Lower leg skin (tissue), 4 donors: ENCODE results near the gene DMD. TPM values are rescaled to one million over a fixed set of nuclear protein-coding genes. Genes with fewer than 3 reads are reported as not detected.

Experiments
- DNase-seq, 2 donors: peaks; one replicate each; pipeline ENCODE4 v3.0.0-alpha.2; 2019; ENCODE audit warnings: low spot score in 2 of 2
- H3K4me3 ChIP-seq: fragments of 200-600 bp; sonication (generic); 2 replicates; pipeline ENCODE4 v1.5.1; 2017; ENCODE audit warnings: mild to moderate bottlenecking, low read depth; ENCODE audit not compliant: poor library complexity, severe bottlenecking
- CTCF ChIP-seq, 3 donors: fragments of 450-650 bp; IDR thresholded peaks; one replicate each; pipeline ENCODE4 v1.5.1; 2016; ENCODE audit warnings: antibody characterized with exemption in 3 of 3, mild to moderate bottlenecking in 3 of 3, moderate library complexity in 2 of 3
- POLR2A ChIP-seq, 2 donors: fragments of 450-650 bp; IDR thresholded peaks; one replicate each; pipeline ENCODE4 v1.6.1; 2016 to 2017; ENCODE audit warnings: antibody characterized with exemption in 2 of 2, mild to moderate bottlenecking in 1 of 2, moderate library complexity in 1 of 2
- WGBS, 2 donors: methylation state at CpG; one replicate each; pipeline ENCODE4 v1.1.5; 2018; 5-methylcytosine and 5-hydroxymethylcytosine counted together
- intact Hi-C: fragments of 100-400 bp; cut with DNase I; formaldehyde crosslinking; loops from one replicate; pipeline ENCODE4 v1.15.0; 2023; ENCODE audit warnings: low total_unique reads
- total RNA-seq, 4 donors: library from RNA; depleted of rRNA; stranded (reverse); fragments of >200 nt; gene quantifications; one replicate each; pipeline ENCODE4 v1.1.0, GENCODE V29; 2016

DMD gene
- total RNA-seq, 4 donors from 2014 or later: 23.0 to 27.5 (median 26.7) TPM

DNA sequence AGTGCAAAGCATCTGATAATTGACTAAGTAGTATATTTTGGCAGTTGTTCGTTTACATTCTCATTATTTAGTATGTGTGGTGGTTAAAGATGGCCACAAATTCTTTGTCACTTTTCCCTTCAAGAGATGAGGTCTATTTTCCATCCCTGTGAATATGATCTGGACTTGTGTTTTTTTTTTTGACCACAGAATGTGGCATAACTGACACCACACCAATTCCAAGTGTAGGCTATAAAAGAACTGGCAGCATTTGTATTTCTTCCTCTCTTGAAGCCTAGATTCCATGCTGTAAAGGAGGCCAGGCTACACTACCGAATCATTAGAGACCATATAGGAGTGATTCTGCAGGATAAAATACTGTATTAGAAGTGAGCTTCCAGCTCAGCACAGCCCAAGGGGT is 596.6 kb downstream of the DMD start:
- H3K4me3 ChIP-seq: no peak overlapping the region
- 68 to 69% methylated on average over 2 of the region's 2 CpGs for WGBS, 2 donors
- DNase-seq: no peak
- intact Hi-C loops: no loop called here
- TF ChIP-seq POLR2A (IDR thresholded peaks at IDR 0.05) (no peak), CTCF (IDR thresholded peaks at IDR 0.05) (no peak)

DNA sequence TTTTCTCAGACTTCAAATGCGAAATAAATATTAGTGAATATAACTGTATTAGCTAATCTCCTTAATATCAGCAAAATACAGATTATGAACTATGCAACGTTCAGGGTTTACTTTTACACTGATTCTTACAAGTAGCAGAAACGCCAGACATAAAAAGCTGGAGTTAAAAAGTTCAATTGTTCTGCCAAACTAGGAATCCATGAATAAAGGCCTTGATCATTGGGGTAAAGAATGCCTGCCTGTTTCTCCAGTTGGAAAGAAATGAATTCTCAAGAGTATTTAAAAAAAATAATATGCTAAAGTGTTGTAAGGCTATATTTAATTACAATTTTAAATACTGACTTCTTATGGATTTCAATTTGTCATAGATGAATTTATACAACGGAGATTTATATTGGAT is 612.2 kb downstream of the DMD start:
- DNase-seq: no peak
- 57 to 62% methylated on average over 4 of the region's 4 CpGs for WGBS, 2 donors
- TF ChIP-seq POLR2A (IDR thresholded peaks at IDR 0.05) (no peak), CTCF (IDR thresholded peaks at IDR 0.05) (no peak)
- no peak overlapping the region for H3K4me3 ChIP-seq
- intact Hi-C loops: no loop called here

GRCh38 chrX:32598707-32599106 is 612.6 kb downstream of the DMD start:
- no peak for DNase-seq
- 86 to 90% methylated on average over 4 of the region's 4 CpGs for WGBS, 2 donors
- no peak overlapping the region for H3K4me3 ChIP-seq
- intact Hi-C loops: no loop called here
- TF ChIP-seq POLR2A (IDR thresholded peaks at IDR 0.05) (no peak), CTCF (IDR thresholded peaks at IDR 0.05) (no peak)

DNA sequence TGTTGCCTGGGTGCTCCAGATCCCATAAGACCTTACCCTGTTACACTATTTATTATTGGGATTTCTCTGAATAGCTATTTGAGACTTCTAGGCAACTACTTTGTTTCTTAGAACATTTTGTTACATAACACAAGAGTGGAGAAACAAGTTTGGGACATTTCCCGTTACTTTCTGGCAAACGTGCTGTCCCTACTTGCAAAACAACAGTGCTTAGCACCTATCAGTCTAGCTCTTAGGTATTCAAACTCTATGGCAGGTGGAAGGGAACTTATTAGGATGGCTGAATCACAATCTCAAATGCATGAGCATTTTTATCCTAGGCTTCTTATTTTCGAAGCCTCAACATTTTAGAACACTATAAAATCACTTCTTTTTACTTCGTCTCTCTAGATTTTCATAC is 613.6 kb downstream of the DMD start:
- WGBS, 2 donors: 62 to 68% methylated on average over 4 of the region's 4 CpGs
- TF ChIP-seq CTCF (IDR thresholded peaks at IDR 0.05): no peak
- no peak for TF ChIP-seq POLR2A (IDR thresholded peaks at IDR 0.05)
- H3K4me3 ChIP-seq: no peak overlapping the region
- intact Hi-C loops: no loop called here
- no peak for DNase-seq

GRCh38 chrX:32592786-32593185 is 618.6 kb downstream of the DMD start:
- intact Hi-C loops: no loop called here
- H3K4me3 ChIP-seq: no peak overlapping the region
- 93 to 100% methylated on average over 2 to 7 of the region's 7 CpGs for WGBS, 2 donors
- no peak for DNase-seq
- TF ChIP-seq POLR2A (IDR thresholded peaks at IDR 0.05) (no peak), CTCF (IDR thresholded peaks at IDR 0.05) (no peak)

DNA sequence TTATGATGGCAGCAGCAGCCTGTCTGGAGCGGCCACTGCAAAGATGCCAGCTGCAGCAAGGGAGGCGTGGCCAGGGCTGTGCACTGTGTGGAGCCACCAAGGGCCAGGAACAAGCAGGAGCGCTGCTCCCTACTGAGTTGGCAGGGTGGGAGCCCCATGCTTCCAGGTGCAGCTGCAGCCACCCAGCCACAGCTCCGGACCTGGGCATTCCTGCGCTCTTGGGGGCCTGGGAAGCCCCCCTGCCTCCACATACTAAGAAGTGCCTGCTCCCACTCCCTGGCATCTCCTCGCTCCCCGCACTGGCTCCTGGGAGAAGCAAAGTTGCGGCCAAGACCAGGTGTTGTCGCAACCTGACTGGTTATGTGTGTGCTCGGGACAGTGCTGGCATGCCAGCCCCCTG is 619.8 kb downstream of the DMD start:
- no peak for DNase-seq
- 87 to 93% methylated on average over 8 of the region's 10 CpGs for WGBS, 2 donors
- TF ChIP-seq CTCF (IDR thresholded peaks at IDR 0.05) (no peak), POLR2A (IDR thresholded peaks at IDR 0.05) (no peak)
- intact Hi-C loops: no loop called here
- H3K4me3 ChIP-seq: no peak overlapping the region
